ENCODE data around the gene NUDC.

GRCh38 chr1:26915204-26915842 is 6.2 kb upstream of the NUDC start:
- TF ChIP-seq CTCF (IDR thresholded peaks at IDR 0.05) (no peak), POLR2A (IDR thresholded peaks at IDR 0.05) (no peak), EP300 (IDR thresholded peaks at IDR 0.05) (no peak), POLR2AphosphoS5 (IDR thresholded peaks at IDR 0.05) (no peak)

Measured in suprapubic skin (tissue), 4 donors.